GM18507 (cell line): ENCODE data around the gene CHODL.

Source experiments
- DNase-seq: peaks from one replicate; pipeline ENCODE4 v3.0.0; 2011; ENCODE audit warnings: low read depth; ENCODE audit not compliant: insufficient read length; ENCODE audit errors: extremely low spot score
- FAIRE-seq: peaks from 2 replicates; lab custom pipeline; 2011; peaks lifted over from hg19 to GRCh38; lab: Jason Lieb, UNC

CHODL gene

GRCh38 chr21:18274370-18274769 lies 29.7 kb downstream of the CHODL start:
- DNase-seq (no peak), FAIRE-seq (no peak)

GRCh38 chr21:18275781-18276180 lies 31.1 kb downstream of the CHODL start:
- no peak for FAIRE-seq

GRCh38 chr21:18285379-18285778 lies 40.7 kb downstream of the CHODL start:
- DNase-seq: no peak
- FAIRE-seq: no peak

More at GRCh38 chr21:18275781-18276180, 31.1 kb downstream of the CHODL start:
- no peak for DNase-seq

GRCh38 chr21:18289876-18290275 lies 45.2 kb downstream of the CHODL start:
- DNase-seq: no peak
- no peak for FAIRE-seq

GRCh38 chr21:18294100-18294499 lies 49.5 kb downstream of the CHODL start:
- FAIRE-seq: no peak
- DNase-seq: no peak

- DNase-seq (no peak), FAIRE-seq (no peak)
These were observed 53.6 kb downstream of the CHODL start for GRCh38 chr21:18298228-18298627.
